Testis (tissue), 3 donors: Measurements from ENCODE around the gene RDX. TPM values are rescaled to one million over a fixed set of nuclear protein-coding genes. Genes with fewer than 3 reads are reported as not detected.
A peak's percentile ranks its signal among the peaks of the same experiment; 100 is the strongest.

Experiments
- DNase-seq: peaks from one replicate; pipeline ENCODE4 v3.0.0-alpha.2; 2019
- H3K27ac ChIP-seq, 2 donors: fragments of 200-600 bp; sonication (generic); one replicate each; pipeline ENCODE4 v1.5.1; 2019
- H3K27me3 ChIP-seq: fragments of 200-600 bp; sonication (generic); one replicate; pipeline ENCODE4 v1.5.1; 2019
- H3K36me3 ChIP-seq: fragments of 200-600 bp; sonication (generic); one replicate; pipeline ENCODE4 v1.5.1; 2017; ENCODE audit warnings: low read depth; ENCODE audit errors: missing control alignments
- H3K4me1 ChIP-seq: fragments of 200-600 bp; sonication (generic); one replicate; pipeline ENCODE4 v1.5.1; 2019
- H3K4me3 ChIP-seq, 2 donors: fragments of 200-600 bp; sonication (generic); one replicate each; pipeline ENCODE4 v1.5.1; 2017 to 2019
- H3K9me3 ChIP-seq: fragments of 200-600 bp; sonication (generic); one replicate; pipeline ENCODE4 v1.5.1; 2017
- POLR2A ChIP-seq: fragments of 450-650 bp; IDR thresholded peaks from one replicate; pipeline ENCODE4 v1.6.1; 2017; ENCODE audit warnings: antibody characterized with exemption, mild to moderate bottlenecking, moderate library complexity
- WGBS, 2 donors: methylation state at CpG; one replicate each; pipeline ENCODE4 v1.1.5; 2018; 5-methylcytosine and 5-hydroxymethylcytosine counted together
- intact Hi-C: fragments of 100-400 bp; cut with DNase I; formaldehyde crosslinking; loops from one replicate; pipeline ENCODE4 v1.15.1; 2023; ENCODE audit warnings: low total_unique reads
- polyA plus RNA-seq: library from polyadenylated mRNA; stranded (reverse); fragments of 350-450 nt; fragmentation: Illumina TruSeq; extraction: RNeasy Lipid Tissue Mini Kit (QIAGEN cat#74804); gene quantifications from one replicate; pipeline ENCODE4 v1.2.3, GENCODE V29; 2014; ENCODE audit warnings: low read depth, low replicate concordance; ENCODE audit not compliant: insufficient read depth
- total RNA-seq, 2 donors: library from RNA; depleted of rRNA; stranded (reverse); fragments of >200 nt; gene quantifications; one replicate each; pipeline ENCODE4 v1.2.3, GENCODE V29; 2016
- TF ChIP-seq, protein P1 (sequence below), 3 experiments: fragments of 450-650 bp in 2 of 3; fragments of 200-600 bp in 1 of 3; sonication (generic) in 1 of 3; IDR thresholded peaks; one replicate each; pipeline ENCODE4 v1.5.1; 2016 to 2019; ENCODE audit warnings: antibody characterized with exemption in 3 of 3, mild to moderate bottlenecking in 2 of 3, moderate library complexity in 1 of 3

RDX gene
- total and polyA plus RNA-seq, 3 donors from 2014 or later, result 39.8 to 170 (median 144) TPM

DNA sequence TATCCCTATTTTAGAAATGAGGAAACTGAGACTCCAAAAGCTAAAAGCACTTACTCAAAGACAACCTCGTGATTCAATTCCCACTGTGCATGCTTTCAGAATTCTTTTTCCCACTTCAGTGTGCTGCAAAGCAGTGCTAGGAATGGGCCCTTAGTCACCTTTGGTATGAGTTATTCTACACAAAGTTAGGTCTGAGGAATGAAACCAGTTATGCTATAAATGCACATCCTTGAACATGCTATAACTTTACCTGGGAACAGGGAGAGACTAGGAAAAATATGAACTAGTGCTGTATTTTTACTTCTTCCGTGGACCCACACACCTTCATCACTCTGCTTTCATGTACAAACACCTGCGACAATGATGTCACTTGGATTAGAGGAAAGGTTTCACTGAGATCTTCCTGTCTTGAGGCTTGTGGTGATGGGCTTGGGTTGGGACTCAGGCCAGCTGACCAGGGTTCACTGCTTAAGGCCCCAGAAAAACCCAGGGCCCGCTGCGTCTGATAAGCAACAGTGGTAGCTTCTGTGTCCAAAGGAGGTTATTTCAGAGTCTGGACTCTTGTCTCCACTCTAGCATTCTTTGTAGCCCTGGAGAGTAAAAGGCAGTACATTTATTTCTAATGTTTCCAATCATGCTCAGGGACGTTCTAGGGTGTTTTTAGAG lies 121.6 kb downstream of the RDX start:
- H3K27me3 ChIP-seq, result no peaks in the 10 kb centered on the region
- no peak overlapping the region for H3K27ac ChIP-seq
- no peak for DNase-seq
- H3K4me3 ChIP-seq, result no peak overlapping the region
- H3K4me1 ChIP-seq, result peaks cover 4% of the 10 kb centered on the region
- WGBS, 2 donors, result 50 to 56% methylated on average over 6 of the region's 6 CpGs
- intact Hi-C loops, result no loop called here
- no peaks in the 10 kb centered on the region for H3K36me3 ChIP-seq
- TF ChIP-seq, protein P1, sequence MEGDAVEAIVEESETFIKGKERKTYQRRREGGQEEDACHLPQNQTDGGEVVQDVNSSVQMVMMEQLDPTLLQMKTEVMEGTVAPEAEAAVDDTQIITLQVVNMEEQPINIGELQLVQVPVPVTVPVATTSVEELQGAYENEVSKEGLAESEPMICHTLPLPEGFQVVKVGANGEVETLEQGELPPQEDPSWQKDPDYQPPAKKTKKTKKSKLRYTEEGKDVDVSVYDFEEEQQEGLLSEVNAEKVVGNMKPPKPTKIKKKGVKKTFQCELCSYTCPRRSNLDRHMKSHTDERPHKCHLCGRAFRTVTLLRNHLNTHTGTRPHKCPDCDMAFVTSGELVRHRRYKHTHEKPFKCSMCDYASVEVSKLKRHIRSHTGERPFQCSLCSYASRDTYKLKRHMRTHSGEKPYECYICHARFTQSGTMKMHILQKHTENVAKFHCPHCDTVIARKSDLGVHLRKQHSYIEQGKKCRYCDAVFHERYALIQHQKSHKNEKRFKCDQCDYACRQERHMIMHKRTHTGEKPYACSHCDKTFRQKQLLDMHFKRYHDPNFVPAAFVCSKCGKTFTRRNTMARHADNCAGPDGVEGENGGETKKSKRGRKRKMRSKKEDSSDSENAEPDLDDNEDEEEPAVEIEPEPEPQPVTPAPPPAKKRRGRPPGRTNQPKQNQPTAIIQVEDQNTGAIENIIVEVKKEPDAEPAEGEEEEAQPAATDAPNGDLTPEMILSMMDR (IDR thresholded peaks at IDR 0.05), result no peak
- no peak for TF ChIP-seq POLR2A
- H3K9me3 ChIP-seq, result no peaks in the 10 kb centered on the region

DNA sequence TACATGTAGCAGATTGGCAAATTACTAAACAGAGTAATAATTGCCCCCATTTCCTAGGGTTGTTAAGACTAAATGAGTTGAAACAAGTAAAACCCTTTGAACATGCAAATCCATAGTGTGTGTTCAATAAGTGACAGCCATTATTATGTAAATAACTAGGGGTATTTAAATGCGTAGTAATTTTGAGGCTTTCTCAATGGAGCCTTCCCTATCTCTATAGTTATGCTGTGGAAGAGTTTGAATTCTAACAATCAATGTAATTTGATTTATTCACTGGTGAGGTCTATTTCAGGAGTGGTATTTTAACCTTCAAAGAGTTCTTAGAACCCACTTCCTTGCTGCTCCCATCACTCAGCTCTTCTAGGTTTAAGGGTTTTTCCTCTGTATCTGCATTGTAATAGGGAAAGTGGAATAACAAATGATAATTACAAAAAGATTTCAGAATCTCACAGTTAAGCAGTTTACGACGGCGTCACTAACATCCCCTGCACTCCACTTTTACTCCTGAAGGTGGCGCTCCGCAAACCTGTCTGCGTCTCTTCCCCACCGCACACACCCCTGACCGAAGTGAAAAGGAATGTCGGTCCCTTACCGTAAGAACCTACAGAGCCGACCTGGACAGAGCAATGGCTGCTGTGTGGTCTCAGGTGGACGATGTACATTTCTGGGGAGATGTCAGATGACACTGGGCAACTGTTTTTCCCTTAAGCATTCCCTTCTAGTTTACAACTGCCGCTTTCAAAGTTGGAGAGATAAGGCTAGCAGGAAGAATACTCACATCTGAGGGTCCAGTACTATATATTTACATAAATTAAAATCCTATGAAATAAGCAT lies 122.4 kb downstream of the RDX start:
- 10 to 13% methylated on average over 14 of the region's 14 CpGs for WGBS, 2 donors
- no peak for TF ChIP-seq POLR2A
- TF ChIP-seq, protein P1 (IDR thresholded peaks at IDR 0.05), result peak; percentile 61 to 83 (median 64)
- Histone ChIP-seq H3K4me1 (peaks cover 4% of the 10 kb centered on the region), H3K27ac (no peak overlapping the region), H3K27me3 (no peaks in the 10 kb centered on the region), H3K4me3 (no peak overlapping the region), H3K36me3 (no peaks in the 10 kb centered on the region), H3K9me3 (no peaks in the 10 kb centered on the region)
- intact Hi-C loops, result no loop called here
- peak; percentile 88 for DNase-seq

DNA sequence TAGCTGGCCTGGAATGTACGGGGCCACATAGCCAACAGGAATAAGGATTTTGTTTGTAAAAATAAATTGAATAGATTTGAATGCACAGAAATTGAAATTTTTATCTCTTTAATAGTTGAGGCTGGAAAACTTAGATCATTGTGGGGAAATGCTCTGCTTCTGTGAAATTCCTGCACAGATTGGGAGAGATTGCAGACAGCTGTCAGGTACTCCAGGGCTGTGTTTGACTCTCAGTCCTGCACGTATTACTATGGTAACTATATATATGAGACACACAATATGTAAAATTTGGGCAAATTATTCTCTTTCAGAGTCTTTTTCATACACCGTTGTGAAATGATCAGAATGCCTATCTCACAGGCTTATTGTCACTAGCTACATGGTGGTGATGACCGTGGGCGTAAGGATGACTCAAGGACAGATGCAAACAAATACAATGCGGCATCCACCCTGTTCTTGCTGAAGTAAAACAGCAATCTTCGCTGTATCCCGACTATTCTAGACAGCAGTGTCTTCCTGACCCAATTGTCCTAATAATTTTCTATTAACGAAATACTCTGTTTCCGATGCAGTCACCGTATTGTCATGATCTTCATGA lies 123.8 kb downstream of the RDX start:
- Histone ChIP-seq H3K27me3 (no peaks in the 10 kb centered on the region), H3K9me3 (no peaks in the 10 kb centered on the region), H3K4me3 (no peak overlapping the region), H3K27ac (no peak overlapping the region), H3K4me1 (peaks cover 4% of the 10 kb centered on the region), H3K36me3 (no peaks in the 10 kb centered on the region)
- TF ChIP-seq, protein P1 (IDR thresholded peaks at IDR 0.05), result no peak
- no peak for TF ChIP-seq POLR2A
- intact Hi-C loops, result no loop called here
- WGBS, 2 donors, result 83 to 87% methylated on average over 11 of the region's 11 CpGs
- no peak for DNase-seq

DNA sequence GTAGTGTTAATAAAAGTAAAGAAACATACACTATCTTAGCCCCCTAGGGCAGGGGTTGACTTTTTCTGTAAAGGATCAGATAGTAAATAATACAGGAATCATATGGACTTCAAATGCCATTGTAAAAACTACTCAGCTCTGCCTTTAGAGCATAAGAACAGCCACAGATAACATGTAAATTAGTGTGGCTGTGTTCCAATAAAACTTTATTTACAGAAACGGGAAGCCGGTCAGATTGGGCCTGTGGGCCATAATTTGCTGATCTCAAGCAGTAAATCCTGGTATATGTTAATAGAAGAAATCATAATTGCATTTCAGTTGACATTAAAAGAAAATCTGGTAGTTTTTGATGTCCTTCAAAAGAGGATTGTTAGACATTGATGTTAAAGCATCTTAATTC lies 126.7 kb downstream of the RDX start:
- 69 to 77% methylated on average over 2 of the region's 2 CpGs for WGBS, 2 donors
- Histone ChIP-seq H3K36me3 (no peaks in the 10 kb centered on the region), H3K9me3 (no peaks in the 10 kb centered on the region), H3K27ac (no peak overlapping the region), H3K27me3 (no peaks in the 10 kb centered on the region), H3K4me3 (no peak overlapping the region), H3K4me1 (no peaks in the 10 kb centered on the region)
- no peak for TF ChIP-seq POLR2A
- TF ChIP-seq, protein P1 (IDR thresholded peaks at IDR 0.05), result no peak
- intact Hi-C loops, result no loop called here
- no peak for DNase-seq
